ENCODE measurements around the gene SLCO2A1. TPM values are rescaled to one million over a fixed set of nuclear protein-coding genes. Genes with fewer than 3 reads are reported as not detected.
A peak's percentile ranks its signal among the peaks of the same experiment; 100 is the strongest.

SLCO2A1 gene
- total RNA-seq, 3 donors from 2014 or later, result 34.3 to 72.2 (median 67.7) TPM

GRCh38 chr3:133887803-133888703, 141.7 kb downstream of the SLCO2A1 start:
- H3K4me3 ChIP-seq, result no peak overlapping the region
- intact Hi-C loops (cut with DNase I, micrococcal nuclease), result no loop called here
- no peak for TF ChIP-seq CTCF (IDR thresholded peaks at IDR 0.05)
- ATAC-seq, result peak; percentile 46
- no peak for DNase-seq
- H3K9me3 ChIP-seq, result no peaks in the 10 kb centered on the region
- H3K4me1 ChIP-seq (ENCODE audit: low read depth), result no peaks in the 10 kb centered on the region
- H3K36me3 ChIP-seq (ENCODE audit: low read depth), result no peaks in the 10 kb centered on the region

- no peak for ATAC-seq
- Histone ChIP-seq H3K4me3 (no peak overlapping the region), H3K4me1 (ENCODE audit: low read depth) (no peaks in the 10 kb centered on the region), H3K9me3 (no peaks in the 10 kb centered on the region), H3K36me3 (ENCODE audit: low read depth) (no peaks in the 10 kb centered on the region)
- no peak for TF ChIP-seq CTCF (IDR thresholded peaks at IDR 0.05)
- intact Hi-C loops (cut with DNase I, micrococcal nuclease), result no loop called here
- DNase-seq, result no peak
Observed at GRCh38 chr3:133887074-133887802, 142.5 kb downstream of the SLCO2A1 start.

GRCh38 chr3:133886031-133886722, 143.5 kb downstream of the SLCO2A1 start:
- intact Hi-C loops (cut with DNase I, micrococcal nuclease), result no loop called here
- H3K4me1 ChIP-seq (ENCODE audit: low read depth), result no peaks in the 10 kb centered on the region
- no peaks in the 10 kb centered on the region for H3K36me3 ChIP-seq (ENCODE audit: low read depth)
- ATAC-seq (no peak), DNase-seq (no peak)
- H3K4me3 ChIP-seq, result no peak overlapping the region
- no peaks in the 10 kb centered on the region for H3K9me3 ChIP-seq
- TF ChIP-seq CTCF (IDR thresholded peaks at IDR 0.05), result no peak

- H3K4me1 ChIP-seq (ENCODE audit: low read depth), result no peaks in the 10 kb centered on the region
- intact Hi-C loops (cut with DNase I, micrococcal nuclease), result no loop called here
- no peaks in the 10 kb centered on the region for H3K9me3 ChIP-seq
- no peak overlapping the region for H3K4me3 ChIP-seq
- DNase-seq (no peak), ATAC-seq (no peak)
- H3K36me3 ChIP-seq (ENCODE audit: low read depth), result no peaks in the 10 kb centered on the region
- TF ChIP-seq CTCF (IDR thresholded peaks at IDR 0.05), result no peak
Observed at GRCh38 chr3:133884887-133885711, 144.6 kb downstream of the SLCO2A1 start.

Measured in mucosa of descending colon (tissue), 3 donors.